ENCODE measurements around the gene NKX6-2.
"Not testable (repeated sequence)": the region's sequence is repeated elsewhere in the genome, so short reads cannot be mapped to it uniquely, and the experiment has no call there.

The NKX6-2 gene

DNA sequence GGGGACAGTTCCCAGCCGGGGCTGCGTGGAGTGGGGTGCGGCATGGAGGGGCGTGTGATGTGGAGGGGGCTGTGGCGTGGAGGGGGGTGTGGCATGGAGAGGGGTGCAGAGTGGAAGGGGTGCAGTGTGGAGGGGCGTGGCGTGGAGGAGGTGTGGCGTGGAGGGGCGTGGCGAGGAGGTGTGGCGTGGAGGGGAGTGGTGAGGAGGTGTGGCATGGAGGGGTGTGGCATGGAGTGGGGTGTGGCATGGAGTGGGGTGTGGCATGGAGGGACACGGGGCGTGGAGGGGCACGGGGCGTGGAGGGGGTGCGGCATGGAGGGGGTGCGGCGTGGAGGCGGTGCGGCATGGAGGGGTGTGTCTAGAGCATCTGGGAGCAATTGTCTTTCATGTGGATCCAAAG, 33.6 kb downstream of the NKX6-2 start:
- DNase-seq = no peak

DNA sequence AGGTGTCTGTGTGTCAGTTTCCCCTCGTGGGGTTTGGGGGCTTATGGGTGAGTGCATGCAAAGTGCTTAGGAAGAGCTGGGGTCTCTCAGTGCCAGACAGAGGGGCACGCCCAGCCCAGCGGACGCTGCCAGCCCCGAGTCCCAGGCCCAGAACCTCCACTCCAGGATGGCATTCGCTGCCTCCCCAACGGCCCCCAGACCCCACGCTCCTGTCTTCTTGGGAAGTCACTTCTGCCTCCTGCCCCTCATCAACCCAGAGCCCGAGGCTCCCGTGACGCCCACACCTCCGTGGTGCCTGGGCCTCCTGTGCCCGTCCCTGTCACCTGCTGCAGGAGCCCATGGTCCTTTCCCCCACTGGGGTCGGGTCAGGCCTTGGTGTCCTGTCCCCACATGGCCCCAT, 35.0 kb downstream of the NKX6-2 start:
- DNase-seq = no peak

DNA sequence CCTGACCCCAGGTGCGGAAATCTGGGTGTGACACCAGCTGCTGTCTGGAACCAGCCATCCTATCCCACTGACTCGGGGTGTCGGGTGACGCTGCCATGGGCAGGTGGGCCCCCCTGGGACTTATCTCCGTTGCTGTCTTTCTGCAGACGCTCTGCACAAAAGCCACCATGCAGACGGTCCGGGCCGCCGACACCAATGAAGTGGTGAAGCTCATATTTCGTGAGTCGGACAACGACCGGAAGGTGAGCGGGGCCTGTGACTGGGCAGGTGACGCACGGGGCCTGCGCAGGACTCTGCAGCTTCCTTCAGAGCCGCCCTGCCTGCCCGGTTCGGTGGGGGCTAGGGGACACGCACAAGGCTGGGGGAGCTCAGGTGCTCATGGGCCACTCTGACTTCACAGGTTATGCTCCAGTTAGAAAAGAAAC, 36.6 kb downstream of the NKX6-2 start:
- DNase-seq = no peak

DNA sequence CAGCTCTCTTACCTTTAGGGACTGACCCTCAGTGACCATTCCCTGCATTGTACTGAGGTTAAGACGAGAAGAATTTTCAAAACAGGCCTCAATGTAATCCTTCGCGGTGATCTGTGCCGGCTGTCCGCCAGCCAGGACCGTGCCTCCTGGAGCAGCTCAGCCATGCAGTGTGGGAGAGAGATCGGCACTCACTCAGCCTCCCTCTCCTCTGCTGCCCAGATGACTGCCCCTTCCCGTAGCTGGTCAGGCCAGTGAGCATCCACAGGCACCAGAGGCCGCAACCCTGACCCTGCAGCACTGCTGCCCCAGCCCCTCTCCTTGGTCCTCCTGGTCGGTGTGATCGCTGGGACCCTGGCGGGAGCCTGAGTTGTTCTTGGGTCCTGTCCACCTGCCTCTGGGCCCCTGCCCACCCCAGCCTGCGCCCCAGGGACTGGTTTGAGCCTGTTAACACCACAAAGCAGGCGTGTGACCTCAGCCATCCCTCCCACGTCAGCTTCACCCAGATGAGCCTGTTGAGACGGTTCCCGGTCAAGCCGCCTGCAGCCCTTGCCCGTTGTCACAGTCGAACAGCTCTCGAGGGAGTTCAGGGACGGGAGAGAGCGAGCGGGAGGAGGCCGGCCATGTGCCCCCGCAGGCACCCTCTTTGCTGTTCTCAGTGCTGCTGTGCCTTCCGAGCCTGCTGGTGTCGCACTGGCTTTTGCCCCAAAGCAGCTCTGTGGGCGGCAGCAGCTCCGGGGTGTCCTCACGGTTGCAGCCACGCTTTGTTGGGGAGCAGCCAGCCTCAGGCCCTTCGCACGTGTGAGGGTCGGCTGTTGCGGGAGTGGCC, 37.2 kb downstream of the NKX6-2 start:
- DNase-seq = no peak

DNA sequence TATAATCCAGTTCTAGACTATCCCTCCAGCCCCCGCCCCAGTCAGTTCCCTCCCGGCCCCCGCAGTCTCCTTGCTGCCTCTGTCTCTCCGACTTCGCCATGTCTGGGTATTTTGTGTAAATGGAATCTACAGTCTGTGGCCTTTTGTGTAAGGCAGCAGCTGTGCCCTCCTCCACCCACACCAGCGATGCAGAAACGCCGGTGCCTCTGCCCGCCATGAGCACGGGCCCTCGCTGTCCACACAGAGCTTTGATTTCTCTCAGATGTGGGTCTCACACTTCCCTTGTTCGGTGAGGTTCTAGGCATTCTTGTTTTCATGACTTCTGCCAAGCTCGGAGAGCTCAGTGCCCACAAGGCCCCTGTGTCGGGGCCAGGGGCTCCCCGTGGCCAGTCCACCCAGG, 37.8 kb downstream of the NKX6-2 start:
- DNase-seq = no peak

DNA sequence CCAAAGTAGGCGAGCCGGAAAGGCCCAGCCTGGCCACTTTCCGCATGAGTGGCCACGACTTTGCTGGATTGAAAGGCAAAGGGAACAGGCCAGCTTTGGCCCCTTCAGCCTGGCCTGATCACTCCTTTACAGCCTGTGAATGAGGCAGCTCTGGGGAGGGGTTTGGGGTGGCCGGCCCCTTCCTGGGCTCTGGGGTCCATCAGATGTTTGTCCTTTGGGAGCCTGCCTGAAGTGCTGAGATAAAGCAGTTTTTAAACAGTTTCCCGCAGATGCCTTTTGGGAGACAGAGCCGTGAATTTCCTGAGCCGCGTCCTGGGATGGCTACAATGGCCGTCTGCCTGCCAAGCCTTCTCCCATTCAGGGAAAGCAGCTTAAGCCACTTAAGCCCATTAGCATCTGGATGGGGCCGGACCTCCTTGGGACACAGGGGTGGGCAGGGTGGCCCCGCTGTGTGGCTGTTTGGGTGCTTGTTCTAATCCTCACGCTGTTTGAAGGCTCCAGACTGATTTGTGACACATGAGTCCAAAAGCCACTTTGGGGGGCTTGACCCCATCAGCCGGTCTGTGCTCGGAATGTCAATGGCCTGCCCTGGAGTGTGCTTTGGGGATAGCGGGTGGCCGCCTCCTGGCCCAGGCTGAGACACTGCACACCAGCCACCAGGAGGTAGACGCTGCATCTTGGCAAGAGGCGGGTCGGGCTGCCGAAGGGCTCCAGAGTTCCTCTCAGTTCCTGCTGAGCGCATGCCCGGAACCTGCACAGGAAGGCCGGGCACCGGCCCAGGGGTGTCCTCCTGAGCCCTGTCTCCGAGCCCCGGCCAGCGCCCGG, 38.9 kb downstream of the NKX6-2 start:
- DNase-seq = no peak

DNA sequence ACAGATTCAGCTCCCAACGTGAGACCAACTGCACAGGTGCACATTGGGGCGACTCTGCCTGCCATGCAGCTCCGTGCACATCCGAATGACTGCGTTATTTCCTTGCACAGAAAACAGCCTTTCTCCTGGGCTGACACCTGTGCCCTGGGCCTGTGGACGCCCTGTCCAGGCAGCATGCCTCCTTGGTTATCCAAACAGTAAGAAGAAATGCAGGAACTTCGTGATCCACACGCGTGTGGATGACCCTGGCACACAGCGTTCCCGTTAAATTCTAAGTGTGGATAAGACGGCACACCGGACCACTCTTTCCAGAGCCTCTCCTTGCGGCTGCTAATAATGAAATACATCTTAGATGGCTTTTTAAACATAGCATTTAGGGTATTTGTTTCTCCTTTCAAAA, 39.6 kb downstream of the NKX6-2 start:
- no peak for DNase-seq

DNA sequence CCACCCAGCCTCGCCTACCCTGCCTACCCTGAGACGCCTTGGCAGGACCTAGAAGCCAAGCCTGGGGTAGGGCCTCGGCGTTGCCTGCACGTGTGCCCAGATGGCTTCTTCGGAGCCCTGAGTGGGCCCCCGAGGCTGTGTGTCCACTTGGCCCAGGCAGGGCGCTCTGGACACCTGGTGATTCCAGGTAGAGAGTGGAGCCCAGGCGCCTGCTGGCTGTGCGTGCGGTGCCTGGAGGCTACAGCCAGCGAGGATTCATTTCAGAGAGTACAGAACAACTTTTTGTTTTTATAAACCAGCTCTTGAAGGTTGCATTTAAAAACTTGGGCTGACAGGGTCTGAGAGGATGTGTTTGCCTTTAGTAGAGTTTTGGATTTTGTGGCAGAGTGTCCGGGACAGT, 40.0 kb downstream of the NKX6-2 start:
- no peak for DNase-seq

DNA sequence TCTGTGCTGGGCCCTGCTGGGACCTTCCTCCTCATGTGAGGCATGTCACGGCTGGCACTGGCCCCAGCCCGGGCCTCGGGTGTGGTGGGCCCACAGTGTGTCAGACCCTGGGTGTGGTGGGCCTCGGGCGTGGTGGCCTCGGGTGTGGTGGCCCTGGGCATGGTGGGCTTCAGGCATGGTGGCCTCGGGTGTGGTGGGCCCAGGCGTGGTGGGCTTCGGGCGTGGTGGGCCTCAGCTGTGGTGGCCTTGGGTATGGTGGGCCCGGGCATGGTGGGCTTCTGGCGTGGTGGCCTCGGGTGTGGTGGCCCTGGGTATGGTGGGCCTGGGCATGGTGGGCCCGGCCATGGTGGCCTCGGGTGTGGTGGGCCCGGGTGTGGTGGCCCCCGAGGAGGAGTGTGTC, 40.4 kb downstream of the NKX6-2 start:
- no peak for DNase-seq

DNA sequence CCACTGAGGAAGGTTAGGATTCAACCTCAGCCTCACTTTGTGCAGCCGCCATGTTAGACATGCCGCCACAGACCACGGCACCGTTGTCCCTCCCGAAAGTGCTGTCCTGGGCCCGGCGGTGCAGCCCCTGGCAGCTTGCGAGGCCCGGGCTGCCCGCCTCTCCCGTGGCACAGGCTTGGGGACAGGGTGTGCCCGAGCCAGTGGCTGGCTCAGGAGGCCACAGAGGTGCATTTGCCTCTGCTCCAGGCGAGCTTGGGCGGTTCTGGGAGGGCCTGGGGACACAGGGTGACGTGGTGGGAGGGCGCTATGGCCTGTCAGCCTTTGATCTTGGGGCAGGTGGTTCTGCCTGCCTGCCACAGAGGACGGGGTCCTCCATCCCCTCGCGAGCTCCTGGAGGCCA, 41.1 kb downstream of the NKX6-2 start:
- DNase-seq = no peak

DNA sequence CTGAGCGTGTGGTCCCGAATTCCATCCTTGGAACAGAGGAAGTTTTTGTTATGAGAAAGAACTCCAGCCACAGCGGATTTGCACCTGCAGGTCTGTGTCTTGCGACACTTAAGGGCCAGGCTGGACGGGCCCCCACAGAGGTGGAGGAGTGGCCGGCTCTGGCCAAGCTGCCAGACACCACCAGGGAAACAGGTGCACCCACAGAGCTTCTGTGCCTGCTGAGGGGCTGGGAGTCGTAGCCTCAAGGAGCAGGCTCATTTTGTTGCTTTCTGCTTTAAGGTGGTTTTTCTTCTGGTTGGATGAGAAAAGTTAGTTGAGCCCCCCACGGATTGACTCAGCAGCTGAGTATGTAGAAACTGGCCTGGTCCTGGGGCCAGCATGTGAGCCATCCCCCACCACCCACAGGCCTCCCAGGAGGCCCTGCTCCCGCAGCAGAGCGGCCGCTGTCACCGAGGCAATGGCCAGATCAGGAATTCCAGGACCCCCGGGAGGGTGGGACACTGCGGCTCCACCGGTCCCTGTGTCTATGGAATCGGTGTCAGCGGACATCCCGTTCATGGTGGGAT, 41.9 kb downstream of the NKX6-2 start:
- no peak for DNase-seq

DNA sequence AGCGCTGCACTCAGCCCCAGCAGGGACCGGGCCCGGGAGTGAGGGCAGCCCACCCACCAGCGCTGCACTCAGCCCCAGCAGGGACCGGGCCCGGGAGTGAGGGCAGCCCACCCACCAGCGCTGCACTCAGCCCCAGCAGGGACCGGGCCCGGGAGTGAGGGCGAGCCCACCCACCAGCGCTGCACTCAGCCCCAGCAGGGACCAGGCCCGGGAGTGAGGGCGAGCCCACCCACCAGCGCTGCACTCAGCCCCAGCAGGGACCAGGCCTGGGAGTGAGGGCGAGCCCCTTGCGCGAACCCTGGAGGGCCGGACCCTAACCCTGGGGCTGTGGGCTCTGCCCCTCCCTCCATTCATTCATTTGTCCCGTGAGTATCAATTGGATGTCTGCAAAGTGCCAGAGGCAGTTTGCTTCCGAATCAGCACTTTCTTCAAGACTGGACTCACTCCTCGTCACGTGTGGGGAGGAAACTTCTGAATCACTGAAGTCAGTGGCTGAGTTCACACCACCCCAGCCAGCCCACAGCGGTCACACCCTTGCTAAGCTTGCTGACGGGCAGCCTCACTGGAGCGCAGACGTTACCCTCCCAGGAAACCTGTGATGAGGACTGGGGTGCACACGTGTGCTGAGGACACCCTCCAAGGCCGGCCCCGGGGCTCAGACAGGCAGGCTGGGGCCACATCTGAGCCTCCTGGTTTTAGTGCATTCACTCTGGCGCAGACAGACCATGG, 42.6 kb downstream of the NKX6-2 start:
- DNase-seq = not testable (repeated sequence)

DNA sequence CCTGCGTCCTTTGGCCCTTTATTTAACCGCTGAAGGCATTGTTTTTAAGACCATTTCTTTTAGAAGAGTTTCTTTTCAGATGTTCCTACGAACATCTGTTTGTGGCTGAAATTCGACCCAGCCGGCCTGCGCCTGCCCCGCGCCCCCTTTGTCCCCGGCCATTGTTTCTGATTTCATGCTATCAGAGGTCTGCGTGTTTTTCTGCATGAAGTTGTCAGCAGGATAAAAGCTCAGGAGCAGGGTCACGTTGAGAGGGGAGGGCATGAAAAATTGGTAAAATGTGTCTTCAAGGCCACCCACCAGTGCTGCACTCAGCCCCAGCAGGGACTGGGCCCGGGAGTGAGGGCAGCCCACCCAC, 43.1 kb downstream of the NKX6-2 start:
- no peak for DNase-seq

DNA sequence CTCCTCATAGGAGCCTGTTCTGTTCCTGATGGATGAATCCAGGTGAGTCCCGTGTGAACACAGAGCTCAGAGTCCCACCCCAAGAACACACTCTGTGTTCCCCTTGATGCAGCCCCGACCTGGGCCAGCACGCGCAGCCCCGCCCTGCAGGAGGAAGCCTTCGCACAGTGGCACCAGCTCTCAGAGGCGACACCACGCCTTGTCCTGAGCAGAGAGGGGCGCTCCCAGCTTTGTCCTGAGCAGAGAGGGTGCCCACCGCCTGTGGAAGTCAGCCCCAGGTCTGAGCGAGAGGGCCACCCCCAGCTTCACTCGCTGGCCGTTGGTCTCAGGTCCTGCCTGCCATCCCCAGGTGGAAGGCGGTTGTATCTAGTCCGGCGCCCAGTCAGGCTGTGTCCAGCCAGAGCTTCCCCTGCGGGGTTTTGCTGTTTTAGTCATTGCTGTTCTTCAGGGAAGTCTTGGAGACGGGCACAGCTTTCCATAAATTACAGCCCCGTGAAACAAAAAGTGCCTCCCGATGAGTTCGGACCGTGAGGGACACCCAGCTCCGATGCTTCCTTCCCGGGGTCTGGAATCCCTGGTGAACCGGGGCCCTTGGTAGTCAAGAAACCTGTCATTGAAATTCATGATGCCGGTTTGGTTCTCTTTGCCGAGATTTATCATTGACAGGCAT, 43.6 kb downstream of the NKX6-2 start:
- no peak for DNase-seq

DNA sequence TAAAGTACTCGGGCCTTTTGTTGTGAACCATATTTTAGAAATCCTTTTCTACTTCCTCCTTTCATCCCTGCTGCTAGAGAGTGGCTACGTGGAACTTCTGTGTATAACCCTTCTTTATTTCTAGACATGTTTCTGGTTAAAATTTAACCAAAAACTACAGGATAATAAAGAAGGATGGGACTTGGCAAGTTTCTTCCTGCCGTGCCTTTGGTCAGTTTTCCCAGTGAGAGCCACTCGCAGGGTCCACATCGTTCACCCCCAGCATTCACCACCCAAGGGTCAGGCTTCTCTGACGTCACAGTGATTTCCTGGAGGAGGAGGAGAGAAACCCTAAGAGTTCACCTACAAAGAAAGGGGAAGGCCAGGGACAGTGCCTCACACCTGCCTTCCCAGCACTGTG, 45.4 kb downstream of the NKX6-2 start:
- no peak for DNase-seq

DNA sequence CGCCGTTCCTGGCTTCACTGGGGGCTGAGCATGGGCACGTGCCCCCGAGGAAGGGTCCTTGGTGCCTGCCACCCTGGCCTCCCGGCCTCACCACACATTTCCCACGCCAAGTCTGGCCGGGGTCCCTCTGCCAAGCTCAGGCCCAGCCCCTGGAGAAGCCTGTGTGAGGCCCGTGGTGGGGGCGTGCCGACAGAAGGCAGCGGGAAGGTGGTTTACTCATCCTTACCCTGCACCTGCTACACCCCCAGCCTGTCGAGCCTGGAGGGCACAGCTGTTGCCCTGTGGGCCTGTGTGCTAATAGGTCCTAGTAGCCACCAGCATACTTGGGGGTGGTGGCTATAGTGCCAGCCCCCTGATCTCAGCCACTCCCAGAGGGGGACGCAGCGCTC, 46.7 kb downstream of the NKX6-2 start:
- DNase-seq = no peak

DNA sequence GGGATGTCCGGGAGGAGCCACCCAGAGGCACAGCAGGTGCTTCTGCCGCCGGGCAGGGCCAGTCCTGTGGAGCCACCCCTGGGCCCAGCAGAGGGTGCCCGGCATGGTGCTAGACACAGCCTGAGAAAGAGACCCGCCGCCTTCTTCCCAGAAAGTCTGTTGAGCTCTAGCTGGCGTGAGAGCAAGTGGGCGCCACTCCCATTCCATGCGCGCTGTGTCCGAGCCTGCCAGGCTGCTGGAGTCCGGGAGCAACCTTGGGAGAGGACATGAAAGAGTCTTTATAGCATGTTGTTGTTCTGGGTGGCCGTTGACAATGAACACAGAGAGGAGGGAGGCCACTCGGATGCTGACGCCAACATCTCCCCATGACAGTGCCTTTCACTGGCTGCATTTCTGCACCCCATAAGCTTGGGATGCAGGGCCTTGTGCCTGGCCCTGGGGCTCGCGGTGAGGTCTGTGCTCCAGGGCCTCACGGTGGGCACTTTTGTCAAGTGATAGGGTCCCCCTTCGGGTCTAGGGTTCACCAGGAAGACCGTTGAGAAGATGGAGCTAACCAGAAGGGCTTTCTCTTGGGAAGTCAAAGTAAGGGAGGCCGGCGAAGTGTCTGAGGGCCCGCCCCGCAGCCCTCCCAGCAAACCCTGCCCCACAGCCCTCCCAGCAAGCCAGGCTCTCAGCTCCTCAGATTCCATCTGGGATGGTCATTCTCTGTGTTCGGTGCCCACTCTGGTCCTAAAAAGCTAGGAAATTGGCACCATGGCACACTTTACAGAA, 47.3 kb downstream of the NKX6-2 start:
- no peak for DNase-seq

DNA sequence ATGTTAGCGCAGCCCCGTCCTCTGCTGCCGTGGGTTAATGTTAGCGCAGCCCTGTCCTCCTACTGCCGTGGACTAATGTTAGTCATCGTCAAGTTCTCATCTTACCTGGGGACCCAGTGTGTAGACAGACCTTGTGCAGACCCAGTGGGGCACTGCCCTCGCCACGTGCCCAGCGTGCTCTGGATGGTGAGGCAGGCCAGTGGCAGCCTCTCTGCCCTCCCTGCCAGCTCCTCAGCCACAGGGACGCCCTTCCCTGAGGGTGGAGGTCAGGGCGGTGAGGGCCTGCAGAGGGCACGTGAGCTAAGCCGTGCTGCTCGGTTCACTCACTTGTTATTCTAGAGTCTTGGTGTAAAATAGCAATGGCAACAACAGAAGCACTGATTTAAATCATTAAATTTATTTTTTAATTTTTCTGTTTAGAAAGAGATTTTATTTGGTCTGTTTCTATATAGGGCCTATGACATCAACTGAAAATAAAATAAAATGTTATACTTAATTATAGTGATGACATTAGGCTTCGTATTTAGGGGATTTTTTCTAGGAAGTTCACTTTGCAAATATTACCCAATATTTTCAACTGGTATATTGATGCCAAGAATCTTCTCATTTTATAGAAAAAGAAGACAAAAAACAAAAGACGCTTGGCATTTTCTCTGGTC, 48.4 kb downstream of the NKX6-2 start:
- DNase-seq = no peak

DNA sequence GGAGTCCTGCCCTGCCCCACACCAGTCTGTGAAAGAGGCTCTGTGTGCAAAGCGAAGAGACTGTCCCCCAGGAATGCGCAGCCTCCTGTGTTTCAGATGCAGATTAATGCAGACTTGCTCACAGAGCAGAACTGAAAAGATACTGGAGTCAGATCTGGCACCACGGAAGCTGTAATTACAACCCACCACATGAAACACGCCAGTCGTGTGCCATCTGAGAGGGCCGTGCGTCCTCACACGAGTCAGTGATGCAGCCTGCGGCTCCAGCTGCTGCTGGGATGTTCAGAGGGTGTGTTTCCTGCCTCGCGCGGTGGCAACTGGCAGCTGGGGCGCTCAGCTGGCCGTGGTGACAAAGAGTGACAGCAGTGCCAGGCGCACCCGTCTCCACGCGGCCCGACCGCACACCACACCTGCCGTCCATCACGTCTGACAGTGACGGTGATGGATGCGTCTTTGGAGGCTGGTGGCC, 50.0 kb downstream of the NKX6-2 start:
- no peak for DNase-seq

DNA sequence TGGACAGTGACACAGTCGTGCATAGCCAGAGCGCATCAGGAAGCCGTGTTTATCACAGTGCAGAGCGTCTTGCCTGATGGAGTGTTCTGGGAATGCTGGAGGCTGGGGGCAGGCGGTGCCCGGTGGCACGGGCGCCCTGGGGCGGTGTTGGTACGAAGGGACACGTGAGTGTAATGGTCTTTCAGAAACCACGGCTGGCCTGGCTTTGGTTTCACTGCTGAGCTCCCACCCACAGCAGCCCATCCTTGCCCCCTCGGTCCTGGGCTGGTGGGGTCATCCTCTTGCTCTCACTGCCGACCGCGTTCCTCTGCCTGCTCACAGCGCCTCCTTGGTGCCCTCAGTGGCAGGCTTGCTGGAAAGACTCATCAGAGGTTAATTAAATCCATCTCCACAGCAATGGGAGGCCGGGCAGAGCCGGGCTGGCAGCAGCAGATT, 50.6 kb downstream of the NKX6-2 start:
- no peak for DNase-seq

DNA sequence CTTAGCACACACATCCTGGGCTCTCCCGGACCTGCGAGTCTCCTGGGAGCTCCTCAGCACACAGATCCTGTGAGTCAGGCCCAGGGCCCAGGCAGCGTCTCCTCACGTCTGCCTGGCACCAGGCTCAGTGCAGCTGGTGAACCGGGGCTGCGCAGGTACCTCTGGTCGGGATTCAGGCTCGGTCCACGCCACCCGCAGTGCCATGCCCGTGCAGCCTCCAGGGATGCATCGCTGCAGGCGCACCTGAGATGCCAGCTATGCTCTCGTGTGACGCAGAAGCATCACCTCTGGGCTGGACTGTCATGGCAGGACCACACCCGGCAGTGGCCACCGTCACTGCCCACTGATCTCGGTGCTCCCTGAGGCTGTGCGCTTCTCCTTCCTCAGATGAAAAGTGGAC, 52.0 kb downstream of the NKX6-2 start:
- no peak for DNase-seq

Measured in NCI-H1694 (cell line).